Coronary artery (tissue), 2 donors: ENCODE measurements around the gene BORCS5.

Experiments used
- DNase-seq: peaks from one replicate; pipeline ENCODE4 v3.0.0-alpha.2; 2017; ENCODE audit warnings: low spot score
- H3K27ac ChIP-seq, 2 donors: fragments of 200-600 bp; sonication (generic); one replicate each; pipeline ENCODE4 v1.5.1; 2016 to 2019
- H3K4me3 ChIP-seq: fragments of 200-600 bp; sonication (generic); 2 replicates; pipeline ENCODE4 v1.5.1; 2016; ENCODE audit warnings: mild to moderate bottlenecking, moderate library complexity
- TF ChIP-seq, protein P1 (sequence below): fragments of 200-600 bp; sonication (generic); IDR thresholded peaks from one replicate; pipeline ENCODE4 v1.5.1; 2019; ENCODE audit warnings: antibody characterized with exemption

Gene BORCS5

DNA sequence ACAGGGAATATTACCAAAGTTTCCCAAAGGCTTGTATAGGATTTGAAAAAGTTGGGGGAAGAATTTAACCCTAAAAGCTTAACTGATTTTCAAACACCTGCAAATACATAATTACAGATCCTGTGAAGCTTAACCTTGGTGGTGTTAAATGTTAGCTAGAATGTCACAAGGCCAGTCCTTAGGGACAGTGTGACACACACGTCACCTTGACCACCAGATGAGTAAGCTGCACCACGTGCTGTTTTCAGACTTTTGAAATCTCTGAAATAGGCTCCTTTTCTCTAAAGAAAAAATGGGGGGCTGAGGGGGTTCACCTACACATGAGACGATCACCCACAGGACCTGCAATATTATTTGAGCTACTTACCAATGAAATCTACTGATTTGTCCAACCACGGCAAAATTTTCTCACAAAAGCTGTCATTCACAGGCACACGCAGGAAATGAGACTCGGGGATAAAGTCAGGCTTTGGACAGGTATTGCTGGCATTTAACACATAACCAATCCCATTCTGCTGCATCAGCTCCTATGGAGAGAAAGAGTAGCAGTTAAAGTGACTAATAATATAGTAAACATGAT, 129.9 kb downstream of the BORCS5 start:
- Histone ChIP-seq H3K4me3 (no peak overlapping the region), H3K27ac (no peak overlapping the region)
- DNase-seq = no peak
- TF ChIP-seq, protein P1, sequence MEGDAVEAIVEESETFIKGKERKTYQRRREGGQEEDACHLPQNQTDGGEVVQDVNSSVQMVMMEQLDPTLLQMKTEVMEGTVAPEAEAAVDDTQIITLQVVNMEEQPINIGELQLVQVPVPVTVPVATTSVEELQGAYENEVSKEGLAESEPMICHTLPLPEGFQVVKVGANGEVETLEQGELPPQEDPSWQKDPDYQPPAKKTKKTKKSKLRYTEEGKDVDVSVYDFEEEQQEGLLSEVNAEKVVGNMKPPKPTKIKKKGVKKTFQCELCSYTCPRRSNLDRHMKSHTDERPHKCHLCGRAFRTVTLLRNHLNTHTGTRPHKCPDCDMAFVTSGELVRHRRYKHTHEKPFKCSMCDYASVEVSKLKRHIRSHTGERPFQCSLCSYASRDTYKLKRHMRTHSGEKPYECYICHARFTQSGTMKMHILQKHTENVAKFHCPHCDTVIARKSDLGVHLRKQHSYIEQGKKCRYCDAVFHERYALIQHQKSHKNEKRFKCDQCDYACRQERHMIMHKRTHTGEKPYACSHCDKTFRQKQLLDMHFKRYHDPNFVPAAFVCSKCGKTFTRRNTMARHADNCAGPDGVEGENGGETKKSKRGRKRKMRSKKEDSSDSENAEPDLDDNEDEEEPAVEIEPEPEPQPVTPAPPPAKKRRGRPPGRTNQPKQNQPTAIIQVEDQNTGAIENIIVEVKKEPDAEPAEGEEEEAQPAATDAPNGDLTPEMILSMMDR = no peak

- no peak for DNase-seq
- TF ChIP-seq, protein P1 = no peak
- Histone ChIP-seq H3K4me3 (no peak overlapping the region), H3K27ac (no peak overlapping the region)
Observed at GRCh38 chr12:12487490-12487889, 130.6 kb downstream of the BORCS5 start.

- no peak for DNase-seq
- H3K4me3 ChIP-seq = no peak overlapping the region
- TF ChIP-seq, protein P1 = no peak
- no peak overlapping the region for H3K27ac ChIP-seq
Observed at GRCh38 chr12:12488296-12488695, 131.4 kb downstream of the BORCS5 start.

DNA sequence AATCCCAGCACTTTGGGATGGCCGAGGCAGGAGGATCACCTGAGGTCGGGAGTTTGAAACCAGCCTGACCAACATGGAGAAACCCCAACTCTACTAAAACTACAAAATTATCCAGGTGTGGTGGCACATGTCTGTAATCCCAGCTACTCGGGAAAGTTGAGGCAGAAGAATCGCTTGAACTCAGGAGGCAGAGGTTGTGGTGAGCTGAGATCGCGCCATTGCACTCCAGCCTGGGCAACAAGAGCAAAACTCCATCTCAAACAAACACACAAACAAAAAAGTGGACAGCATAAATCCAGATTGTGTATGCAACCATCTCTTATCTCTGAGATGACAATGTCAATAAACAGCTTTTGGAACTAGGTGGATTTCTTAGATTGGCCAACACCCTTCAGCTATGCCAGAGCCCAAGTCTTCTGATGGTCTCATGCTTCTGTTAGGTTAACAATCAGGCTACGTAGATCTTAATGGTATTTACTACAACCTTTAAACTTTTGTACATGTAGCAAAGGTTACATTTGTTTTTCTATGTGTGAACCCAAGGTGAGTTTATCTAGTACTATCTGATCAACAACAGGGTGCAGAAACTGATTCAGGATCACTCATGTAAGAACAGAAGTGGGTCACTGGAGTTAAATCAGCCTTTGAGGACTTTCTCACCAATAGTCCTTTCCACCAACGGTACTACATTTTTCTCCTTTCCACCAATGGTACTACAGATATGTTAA, 132.1 kb downstream of the BORCS5 start:
- Histone ChIP-seq H3K27ac (no peak overlapping the region), H3K4me3 (no peak overlapping the region)
- DNase-seq = no peak
- TF ChIP-seq, protein P1 = no peak

GRCh38 chr12:12491606-12492005, 134.7 kb downstream of the BORCS5 start:
- DNase-seq = no peak
- no peak overlapping the region for H3K27ac ChIP-seq
- H3K4me3 ChIP-seq = no peak overlapping the region
- TF ChIP-seq, protein P1 = no peak

- H3K27ac ChIP-seq = no peak overlapping the region
- TF ChIP-seq, protein P1 = no peak
- DNase-seq = no peak
Observed at GRCh38 chr12:12492547-12492946, 135.7 kb downstream of the BORCS5 start.

GRCh38 chr12:12495536-12495935, 138.7 kb downstream of the BORCS5 start:
- DNase-seq = no peak
- H3K4me3 ChIP-seq = no peak overlapping the region
- TF ChIP-seq, protein P1 = no peak
- H3K27ac ChIP-seq = no peak overlapping the region

More at GRCh38 chr12:12492547-12492946, 135.7 kb downstream of the BORCS5 start:
- H3K4me3 ChIP-seq = no peak overlapping the region
